IPS-NIHi11 (cell line): ENCODE measurements around the gene LRIT2.

Experiments
- DNase-seq: peaks from one replicate; pipeline ENCODE4 v3.0.0; 2012; ENCODE audit warnings: mixed read lengths, low spot score

The LRIT2 gene

DNA sequence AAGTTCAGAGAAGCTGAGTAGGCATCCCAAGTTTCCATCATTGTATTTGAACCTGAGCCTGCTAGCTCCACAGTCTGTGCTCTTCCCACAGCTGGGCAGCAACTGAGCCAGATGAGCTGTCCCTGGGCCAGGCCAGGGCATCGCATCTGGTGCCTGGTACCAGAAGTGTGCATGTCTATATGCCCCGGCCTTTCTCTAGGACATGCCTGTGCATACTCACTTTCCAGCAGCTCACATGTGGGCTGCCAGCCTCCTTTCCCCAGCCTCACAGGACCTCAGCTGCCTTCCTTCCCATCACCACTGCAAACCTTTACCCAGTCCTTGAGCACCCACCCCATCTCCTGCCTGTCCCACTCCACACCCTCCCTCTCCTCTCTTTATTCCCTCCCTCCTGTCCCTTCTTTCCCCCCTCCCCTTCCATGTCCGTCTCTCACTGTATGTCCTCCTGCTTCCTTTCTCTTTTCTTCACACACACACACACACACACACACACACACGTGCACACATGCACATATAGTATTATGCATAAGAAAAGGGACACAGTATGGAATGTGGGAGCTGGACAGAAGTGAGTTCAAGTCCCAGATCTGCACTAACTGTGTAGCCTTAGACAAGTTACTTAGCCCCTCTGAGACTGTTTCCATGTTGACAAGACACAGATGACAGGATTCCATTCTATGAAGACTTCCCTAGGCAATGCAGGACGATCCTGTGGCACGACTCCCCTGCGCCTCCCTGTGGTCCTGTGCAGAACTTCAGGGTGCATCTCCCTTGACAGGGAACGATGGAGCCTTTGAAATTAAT, 20.1 kb downstream of the LRIT2 start:
- DNase-seq = peak; percentile 78

DNA sequence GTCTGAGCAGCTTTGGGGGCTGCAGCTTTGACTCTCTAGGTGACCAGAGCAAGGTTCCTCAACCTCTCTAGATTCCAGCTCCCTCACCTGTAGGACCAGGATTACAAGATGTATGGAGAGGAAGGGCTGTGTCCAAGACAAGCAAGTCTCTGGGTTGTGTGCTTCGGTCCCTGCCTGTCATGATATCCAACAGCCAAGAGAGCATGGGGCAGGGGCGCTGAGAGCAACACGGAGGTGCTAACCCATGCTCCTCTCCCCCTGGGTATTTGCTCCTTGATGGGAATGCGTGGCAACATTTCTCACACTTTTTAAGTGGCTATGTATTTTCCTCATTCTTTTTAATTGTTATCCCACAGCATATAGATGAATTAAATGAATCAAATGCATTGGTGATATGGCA, 20.7 kb downstream of the LRIT2 start:
- no peak for DNase-seq

DNA sequence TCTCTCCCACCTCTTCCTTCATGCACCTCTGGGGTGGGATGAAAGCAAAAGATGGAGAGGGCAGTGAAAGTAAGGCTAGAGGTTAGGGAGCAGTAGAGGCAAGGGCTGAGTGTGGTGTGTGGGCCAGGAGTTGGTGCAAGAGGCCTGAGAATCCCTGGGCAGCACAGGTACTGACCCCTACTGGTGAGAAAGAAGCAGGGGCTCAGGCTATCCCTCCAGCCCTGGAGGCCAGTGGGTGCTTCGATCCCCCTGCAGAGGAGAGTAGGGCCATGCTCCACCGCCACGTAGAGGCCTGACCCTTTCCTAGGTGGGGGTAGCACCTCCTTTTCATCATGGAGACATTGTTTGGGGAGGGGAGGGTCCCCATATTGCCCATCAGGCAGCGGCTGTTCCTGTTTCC, 21.2 kb downstream of the LRIT2 start:
- peak; percentile 81 for DNase-seq

DNA sequence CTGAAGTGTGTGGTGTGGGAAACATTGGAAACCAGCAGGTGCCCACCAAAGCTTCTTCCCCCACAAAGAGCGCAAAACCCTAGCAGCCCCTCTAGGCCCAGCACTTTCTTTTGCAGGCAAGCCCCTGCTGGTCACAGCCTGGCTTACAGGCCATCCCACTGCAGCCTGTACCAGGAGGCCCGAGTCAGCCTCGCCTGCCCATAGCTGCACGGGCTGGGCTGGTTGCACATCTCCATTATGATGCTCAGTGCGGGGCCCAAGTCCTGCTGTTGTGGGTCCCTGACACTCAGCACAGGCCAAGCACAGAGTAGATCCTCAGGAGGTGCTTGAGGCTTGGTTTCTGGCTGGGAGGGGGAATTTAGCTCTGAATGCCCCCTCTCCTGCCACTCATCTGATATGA, 23.0 kb downstream of the LRIT2 start:
- DNase-seq = no peak

DNA sequence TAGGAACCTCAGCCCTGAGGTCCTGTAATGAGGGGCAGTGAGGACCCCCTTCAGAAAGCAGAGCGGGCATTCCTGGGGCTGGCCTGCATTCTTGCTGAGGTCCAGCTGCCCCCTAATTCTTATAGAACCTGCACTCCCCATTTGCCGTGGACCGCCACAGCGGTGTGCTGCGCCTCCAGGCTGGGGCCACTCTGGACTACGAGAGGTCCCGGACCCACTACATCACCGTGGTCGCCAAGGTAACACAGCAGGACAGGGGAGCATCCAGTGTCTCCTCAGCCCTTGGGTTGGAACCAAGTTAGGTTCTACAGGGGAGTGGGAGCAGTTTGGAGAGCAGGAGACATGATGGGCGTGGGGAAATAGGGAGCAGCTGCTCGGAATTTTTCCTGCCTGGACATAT, 23.7 kb downstream of the LRIT2 start:
- DNase-seq = no peak

DNA sequence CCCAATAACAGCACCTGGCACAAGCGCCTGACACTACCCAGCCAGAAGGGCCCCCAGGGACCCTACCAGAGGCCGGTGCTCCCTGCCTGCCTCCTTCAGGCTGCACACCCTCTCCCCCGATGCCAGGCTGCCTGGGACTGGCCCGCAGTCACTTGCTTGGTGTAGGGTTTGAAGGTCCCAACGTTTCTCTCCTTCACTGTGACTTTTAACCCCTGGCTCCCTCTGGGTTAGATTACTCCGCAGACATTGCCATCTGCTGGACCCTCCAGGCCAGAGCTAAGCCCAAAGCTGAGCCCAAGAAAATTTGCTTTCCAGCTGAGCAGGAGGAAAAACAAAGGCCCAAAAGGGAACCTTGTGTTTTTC, 24.1 kb downstream of the LRIT2 start:
- no peak for DNase-seq

DNA sequence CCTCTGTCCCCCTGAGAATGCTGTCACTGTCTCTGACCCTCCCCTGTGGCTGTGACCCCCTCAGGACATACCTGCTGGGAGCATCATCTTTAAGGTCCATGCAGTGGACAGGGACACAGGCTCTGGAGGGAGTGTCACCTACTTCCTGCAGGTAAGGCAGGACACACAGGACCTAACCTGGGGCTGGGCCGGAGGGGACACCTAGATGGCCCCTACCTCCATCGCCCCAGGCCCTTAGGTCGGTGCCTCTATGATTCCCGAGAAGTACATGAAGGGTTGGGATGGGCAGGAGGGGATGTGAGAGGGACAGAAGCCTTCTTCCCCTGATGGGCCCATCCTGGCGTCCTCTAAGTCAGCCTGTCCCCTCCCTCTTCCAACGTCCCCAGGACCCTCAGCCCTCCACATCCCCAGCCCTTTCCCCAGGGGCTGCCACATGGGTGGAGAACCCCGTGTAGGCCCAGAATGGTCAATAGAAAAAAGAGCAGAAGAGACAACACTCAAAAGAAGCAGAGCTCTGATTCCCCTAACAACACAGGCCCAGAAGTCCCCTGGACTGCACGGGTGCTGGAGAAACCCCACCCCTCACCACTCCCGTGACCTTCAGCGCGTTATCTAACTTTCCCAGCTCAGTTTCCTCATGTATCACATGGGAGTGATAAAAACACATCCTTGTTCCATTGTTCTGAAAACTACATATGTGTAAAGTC, 24.7 kb downstream of the LRIT2 start:
- DNase-seq = no peak

DNA sequence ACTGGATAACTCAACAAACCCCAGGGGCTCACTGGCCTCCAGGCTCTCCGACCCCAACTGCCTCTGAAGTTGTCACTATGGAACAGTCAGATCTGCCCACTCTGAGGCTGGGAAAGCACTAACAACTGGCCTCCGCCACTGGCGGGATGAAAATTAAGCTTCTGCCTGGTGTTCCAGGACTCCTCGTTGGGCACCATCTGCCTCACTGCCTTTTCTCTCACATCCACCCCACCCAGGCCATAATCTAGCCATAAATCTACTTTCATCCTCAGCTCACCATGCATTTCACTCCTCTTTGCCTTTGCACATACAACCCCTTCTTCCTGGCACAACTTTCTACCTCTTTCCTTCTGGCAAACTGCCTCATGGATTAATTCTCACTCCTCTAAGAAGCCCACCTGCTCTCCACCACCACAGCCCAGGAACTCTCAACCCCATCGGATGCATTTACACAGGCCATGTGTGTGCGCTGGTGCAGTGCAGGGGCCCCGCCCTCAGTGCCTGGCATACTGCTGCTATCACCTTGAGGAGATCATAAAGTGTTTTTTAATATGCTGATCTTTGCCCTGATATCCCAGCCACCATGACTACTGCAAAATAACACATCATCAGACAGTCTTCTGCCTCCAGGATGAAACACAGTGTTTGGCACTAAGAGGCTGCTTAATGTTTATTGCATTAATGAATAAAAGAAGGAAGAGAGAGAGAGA, 27.0 kb downstream of the LRIT2 start:
- DNase-seq = no peak

DNA sequence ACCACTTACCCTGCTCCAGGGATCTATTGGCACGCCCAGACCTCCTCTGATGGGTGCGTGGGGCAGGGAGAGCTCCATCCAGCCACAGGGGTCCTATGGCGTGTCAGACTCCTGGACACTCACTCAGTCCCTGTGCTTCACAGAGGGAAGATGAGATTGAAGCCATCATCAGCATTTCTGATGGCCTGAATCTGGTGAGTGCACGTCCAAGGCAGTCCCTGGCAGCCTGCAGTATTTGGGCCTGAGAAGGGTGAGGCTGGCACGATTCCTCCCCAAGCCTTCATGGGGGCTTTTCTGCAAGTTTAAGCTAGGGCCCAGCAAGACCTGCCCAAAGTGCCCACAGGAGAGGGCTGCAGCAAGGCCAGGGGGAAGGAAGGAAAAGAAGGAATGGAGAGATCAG, 27.7 kb downstream of the LRIT2 start:
- DNase-seq = no peak

DNA sequence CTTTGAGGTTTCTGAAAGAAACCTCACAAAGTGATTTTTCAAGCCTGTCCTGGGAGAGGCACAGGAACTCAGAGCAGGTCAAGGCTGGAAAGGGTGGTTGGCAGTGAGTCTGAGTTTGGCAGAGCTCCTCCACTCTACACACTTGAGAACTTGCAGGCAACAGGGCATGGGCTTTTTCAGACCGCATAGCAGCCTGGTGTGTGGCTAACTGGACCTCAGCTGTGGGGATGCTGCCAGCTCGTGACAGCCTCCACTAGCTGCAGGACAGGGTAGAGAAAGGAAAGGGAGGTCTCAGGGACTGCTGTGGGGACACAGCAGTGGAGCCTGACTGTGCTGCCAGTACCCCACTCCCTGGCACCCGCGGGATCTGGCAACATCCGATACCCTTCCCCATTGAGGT, 28.4 kb downstream of the LRIT2 start:
- no peak for DNase-seq

DNA sequence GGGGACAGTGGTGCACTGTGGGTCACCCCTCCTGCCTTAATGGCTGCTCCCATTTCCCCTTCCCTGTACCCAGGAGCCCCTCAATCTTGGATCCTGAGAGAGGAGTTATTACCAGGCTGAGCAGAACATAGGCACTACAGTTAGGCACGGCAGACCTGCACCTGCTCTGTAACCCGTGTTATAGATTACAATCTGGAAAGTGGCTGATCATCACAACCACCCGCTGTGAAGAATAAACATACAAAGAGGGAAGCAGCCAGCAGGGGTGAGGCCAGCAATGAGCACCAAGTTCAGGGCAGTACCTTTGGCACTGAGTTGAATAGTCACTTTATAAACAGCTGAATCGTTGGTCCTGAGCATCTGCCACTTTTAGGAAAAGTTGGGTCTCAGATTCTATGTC, 29.3 kb downstream of the LRIT2 start:
- DNase-seq = no peak

DNA sequence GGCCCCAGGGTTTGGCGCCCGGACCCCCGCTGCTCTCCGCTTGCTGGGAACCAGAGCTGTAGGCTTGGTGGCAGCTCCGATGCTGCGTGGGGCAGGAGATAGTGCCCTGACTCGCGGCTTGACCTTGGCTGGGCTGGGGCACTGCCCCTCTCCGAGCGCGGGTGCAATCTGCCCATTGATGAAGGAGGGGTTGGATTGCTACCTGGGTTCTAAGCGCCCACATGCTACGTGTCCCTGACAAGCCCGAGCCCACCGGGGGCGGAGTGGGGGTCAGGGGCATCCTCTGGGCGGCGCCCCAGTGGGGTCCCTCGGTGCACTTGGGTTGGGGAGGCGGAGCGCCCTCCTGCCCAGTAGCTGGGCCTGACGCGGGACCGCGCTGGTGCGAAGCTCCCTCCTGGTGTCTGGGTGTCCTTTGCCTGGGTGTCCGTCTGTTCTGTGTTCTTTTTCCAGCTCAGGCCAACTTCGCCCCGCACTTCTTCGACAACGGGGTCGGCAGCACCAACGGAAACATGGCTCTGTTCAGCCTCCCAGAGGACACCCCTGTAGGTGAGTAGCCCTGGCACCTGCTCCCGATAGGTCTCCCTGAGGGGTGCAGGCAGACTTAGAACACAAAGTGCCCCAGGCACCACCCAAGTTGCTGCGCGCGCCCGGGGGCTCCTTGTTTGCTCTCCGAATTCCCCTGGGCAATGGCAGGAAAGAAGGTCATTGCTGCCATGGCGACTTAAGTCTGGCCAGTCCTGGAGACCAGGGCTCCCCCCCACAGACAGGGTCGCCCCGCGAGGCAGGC, 30.1 kb downstream of the LRIT2 start:
- DNase-seq = no peak

DNA sequence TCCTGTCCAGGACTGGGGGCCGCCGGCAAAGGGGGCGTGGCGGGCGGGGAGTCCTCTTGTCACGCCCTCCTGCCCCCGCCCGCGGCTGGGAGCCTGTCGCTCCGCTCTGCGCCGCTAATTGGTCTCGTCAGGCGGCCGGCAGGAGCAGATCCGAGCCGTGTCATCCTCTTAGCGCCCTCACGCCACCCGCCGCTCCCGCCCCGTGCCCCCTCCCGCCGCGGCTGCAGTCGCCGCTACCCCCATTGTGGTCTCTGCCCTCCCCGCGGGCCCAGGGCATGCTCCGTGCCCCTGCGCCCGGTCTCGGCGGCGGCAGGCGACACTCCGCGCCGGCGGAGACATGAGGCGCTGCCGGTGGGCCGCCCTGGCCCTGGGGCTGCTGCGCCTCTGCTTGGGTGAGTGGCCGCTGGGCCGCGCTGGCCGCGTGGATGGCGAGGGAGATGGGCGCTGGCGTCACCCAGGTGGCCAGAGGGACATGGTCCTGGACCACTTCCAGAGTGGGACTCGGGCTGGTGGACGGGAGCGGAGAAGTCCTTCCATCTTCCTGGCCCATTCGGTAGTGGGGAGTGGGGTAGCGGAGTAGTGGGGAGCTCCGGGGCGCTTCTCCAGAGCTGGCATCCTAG, 30.8 kb downstream of the LRIT2 start, which contains the start of gene CDHR1:
Gene CDHR1, plus strand, starts transcription at position 114 of the 620 bp plus-strand sequence. Its CDS starts 224 bp downstream, at position 338.
- peak; percentile 84 for DNase-seq

DNA sequence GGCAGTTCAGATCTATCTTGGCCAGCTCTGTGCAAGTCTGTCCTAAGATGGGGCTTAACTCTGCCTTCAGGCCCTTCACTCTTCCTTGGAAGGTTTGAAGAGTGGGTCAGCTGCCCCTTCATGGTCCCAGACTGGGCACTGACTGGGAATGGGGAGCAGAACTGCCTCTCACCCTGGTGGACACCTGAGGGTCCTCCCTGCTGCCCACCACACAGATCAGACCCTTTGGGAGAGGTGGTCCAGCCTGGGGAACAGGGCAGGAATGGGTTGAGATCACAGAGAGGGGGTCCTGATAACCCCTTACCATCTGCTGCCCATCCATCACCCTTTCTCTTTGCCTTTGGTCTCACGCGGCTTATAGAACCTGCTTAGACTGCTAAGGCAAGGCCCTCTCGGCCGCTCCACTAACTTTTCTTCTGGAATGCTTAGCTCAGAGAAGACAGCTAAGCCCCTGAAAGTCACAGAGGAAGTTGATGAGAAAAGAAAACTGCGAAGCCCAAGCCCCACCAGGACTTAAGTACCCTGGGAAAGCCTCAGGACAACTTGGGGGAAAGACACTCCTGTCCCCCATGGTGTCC, 31.4 kb downstream of the LRIT2 start:
- no peak for DNase-seq

DNA sequence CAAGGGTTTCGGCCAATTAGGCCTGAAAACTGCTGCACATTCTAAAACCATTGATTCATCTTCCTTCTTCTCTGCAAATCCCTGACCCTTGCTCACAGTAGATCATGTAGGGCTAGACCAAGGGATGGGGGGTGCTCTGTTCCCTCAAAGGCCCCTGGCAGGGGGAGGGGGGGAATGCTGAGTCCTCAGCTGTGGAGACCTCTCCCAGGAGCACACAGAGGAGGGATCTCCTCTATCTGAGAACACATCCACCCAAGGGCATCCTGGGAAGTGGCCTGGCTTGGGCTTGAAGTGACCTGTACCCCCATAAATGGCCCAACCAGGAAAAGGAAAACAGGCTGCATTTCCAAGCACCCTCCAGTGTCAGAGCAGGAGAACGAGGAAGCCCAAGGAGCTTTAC, 32.0 kb downstream of the LRIT2 start:
- no peak for DNase-seq

DNA sequence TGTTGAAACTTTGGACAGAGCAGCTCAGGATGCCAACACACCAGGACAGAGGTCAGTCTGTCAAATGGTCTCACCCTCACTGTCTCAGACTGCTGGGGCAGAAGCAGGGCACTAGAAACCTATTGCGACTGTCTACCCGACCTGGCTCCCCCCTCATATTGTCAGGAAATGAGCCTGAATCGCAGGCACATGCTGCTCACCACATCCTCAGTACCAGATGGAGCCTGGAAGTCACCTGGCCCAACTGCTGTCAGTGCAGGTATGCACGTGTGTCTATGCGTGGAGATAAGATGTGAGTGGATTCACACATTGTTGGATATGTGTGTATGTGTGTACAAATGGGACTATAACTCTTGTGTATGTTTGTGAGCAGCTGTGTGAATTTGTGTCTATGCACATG, 34.2 kb downstream of the LRIT2 start:
- no peak for DNase-seq

DNA sequence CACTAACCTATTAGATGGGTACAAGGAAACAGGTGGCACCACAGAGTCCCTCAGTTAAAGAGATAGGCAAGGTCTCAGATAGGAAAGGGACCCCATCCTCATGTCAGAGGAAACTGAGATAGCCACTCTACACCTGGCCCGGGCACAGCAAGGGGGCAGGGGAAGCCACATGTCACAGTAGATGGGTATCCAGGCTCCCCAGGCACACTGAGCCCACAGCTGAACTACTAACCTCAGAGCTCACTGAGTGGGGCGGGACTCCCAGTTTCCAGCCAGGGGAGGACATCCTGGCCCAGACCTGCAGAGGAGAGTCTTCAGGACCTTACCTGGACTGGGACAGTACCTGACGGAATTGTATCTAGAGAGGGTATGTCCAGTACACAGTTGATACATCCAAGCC, 34.7 kb downstream of the LRIT2 start:
- no peak for DNase-seq

DNA sequence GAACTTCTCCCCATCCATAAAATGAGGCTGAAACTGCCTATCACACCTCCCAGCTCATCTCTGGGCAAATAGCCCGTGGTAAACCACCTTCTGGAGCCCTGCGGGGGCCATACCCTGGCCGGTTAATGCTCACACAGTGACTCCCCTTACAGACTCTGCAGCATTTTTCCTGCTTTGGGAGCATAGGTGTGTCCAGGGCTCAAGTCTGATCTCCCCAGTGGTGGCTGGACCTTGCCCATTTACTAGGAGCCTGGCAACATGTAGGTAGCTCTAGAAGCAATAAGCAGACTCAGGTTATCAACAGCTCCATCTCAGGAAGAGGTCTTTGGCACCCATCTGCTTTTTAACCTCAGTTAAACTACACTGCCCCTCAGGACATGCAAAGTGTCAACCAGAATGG, 36.5 kb downstream of the LRIT2 start:
- no peak for DNase-seq

DNA sequence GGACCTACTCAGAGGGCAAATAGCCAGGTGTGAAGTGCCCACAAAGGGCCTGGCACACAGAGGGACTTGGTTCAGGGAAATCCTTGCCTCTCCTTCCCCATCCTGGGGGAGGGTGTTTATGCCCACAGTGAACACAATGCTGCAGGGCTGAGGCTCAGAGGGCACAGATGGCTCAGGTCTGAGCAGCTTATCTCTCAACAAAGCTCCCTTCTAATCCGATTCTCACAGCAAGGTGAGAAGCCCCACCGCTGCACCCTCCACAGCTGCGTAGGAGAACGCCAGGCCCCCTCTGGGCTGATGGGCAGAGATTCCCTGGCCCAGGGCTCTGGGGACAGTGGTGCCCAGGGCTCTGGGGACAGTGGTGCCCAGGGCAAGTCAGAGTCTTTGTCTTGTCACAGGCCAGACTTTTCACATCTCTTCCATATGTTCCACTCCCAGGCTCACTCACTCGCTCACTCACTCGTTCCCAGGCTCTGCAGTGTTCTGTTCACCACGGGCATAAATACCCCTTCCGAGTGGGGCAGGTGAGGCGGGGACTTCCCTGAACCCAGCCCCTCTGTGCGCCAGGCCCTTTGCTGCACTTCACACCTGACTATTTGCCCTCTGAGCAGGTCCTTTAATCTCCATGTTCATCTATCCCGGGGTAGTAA, 39.7 kb downstream of the LRIT2 start:
- DNase-seq = no peak

DNA sequence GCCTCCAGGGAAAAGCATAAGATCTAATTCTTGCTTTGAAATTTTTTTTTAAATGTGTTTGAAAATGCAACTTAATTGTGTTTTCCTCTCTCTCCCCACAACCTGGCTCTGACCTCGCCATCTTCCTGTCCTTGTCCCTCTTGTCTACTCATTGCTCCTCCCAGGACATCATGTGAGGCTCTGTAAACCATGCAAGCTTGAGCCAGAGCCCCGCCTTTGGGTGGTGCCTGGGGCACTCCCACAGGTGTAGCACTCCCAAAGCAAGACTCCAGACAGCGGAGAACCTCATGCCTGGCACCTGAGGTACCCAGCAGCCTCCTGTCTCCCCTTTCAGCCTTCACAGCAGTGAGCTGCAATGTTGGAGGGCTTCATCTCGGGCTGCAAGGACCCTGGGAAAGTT, 40.8 kb downstream of the LRIT2 start:
- DNase-seq = no peak

DNA sequence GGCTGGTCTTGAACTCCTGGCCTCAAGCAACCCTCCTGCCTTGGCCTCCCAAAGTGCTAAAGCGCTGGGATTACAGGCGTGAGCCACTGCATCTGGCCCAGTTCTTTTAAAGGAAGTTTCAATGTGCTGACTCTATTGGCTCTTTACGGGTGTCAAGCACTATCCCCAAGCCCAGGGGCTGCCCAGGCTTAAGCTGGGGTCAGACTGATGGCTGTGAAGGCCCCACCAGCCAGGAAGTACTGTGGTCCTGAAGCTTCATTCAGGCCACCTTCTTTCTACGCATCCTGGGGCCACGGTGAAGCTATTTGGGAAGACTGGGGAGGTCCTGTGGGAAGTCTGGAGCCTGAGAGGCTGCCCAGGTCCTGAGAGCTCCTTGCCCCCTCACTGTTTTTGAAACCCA, 43.7 kb downstream of the LRIT2 start:
- no peak for DNase-seq
